CD4-positive, alpha-beta T cell (primary cell): ENCODE measurements around the gene NPAS3. TPM values are rescaled to one million over a fixed set of nuclear protein-coding genes. Genes with fewer than 3 reads are reported as not detected.

Source experiments
- ATAC-seq: fragments of 200-7000 bp; cut with Tn5 transposase; one replicate; pipeline ENCODE4 v1.10.0; 2022; ENCODE audit warnings: mild to moderate bottlenecking; ENCODE audit not compliant: poor library complexity
- CTCF ChIA-PET: fragments of 350-600 bp; sonication (Branson Sonifier 250); formaldehyde crosslinking; loops from one replicate; lab custom pipeline; 2021; ENCODE audit warnings: antibody characterized with exemption, inconsistent platforms; lab: Charles Lee
- POLR2A ChIA-PET: fragments of 350-600 bp; sonication (Branson Sonifier 250); formaldehyde crosslinking; loops from one replicate; lab custom pipeline; 2021; ENCODE audit warnings: antibody characterized with exemption, inconsistent platforms; lab: Charles Lee
- DNase-seq, 14 experiments: peaks; one replicate each; pipeline ENCODE4 v3.0.0-alpha.2; 2013 to 2020; ENCODE audit warnings: mixed read lengths in 2 of 14
- H3K27ac ChIP-seq, 2 donors: one replicate each; pipeline versions ENCODE4 v1.5.1 to v1.7.0; 2013; ENCODE audit warnings: low read length in 2 of 2, low read depth in 1 of 2, mild to moderate bottlenecking in 1 of 2
- H3K27me3 ChIP-seq, 2 experiments: 1 replicate in 1 of 2; 2 replicates in 1 of 2; pipeline versions ENCODE4 v1.6.1 to v1.7.0; 2013; ENCODE audit warnings: low read length in 2 of 2, control low read depth in 1 of 2, mild to moderate bottlenecking in 1 of 2, moderate library complexity in 1 of 2; ENCODE audit not compliant: insufficient read depth in 2 of 2, control insufficient read depth in 1 of 2
- H3K36me3 ChIP-seq: one replicate; pipeline ENCODE4 v1.6.1; 2013; ENCODE audit warnings: low read length, control low read depth; ENCODE audit not compliant: insufficient read depth
- H3K4me1 ChIP-seq: one replicate; pipeline ENCODE4 v1.6.1; 2013; ENCODE audit warnings: low read length, control low read depth; ENCODE audit not compliant: insufficient read depth
- H3K4me3 ChIP-seq: one replicate; pipeline ENCODE4 v1.5.1; 2013; ENCODE audit warnings: mild to moderate bottlenecking, low read length, moderate library complexity
- H3K9me3 ChIP-seq, 2 experiments: 1 replicate in 1 of 2; 2 replicates in 1 of 2; pipeline versions ENCODE4 v1.6.1 to v1.7.0; 2013; ENCODE audit warnings: low read length in 2 of 2, mild to moderate bottlenecking in 2 of 2, control low read depth in 1 of 2, moderate library complexity in 1 of 2; ENCODE audit not compliant: control insufficient read depth in 1 of 2, insufficient read depth in 1 of 2
- H3K27ac Mint-ChIP-seq: one replicate; pipeline ENCODE4 v1.8.0; 2020; ENCODE audit warnings: mixed read lengths
- H3K27me3 Mint-ChIP-seq: one replicate; pipeline ENCODE4 v1.8.0; 2021; ENCODE audit warnings: mixed read lengths
- H3K36me3 Mint-ChIP-seq: one replicate; pipeline ENCODE4 v1.8.0; 2021; ENCODE audit warnings: low read depth, mixed read lengths
- H3K4me1 Mint-ChIP-seq: one replicate; pipeline ENCODE4 v1.8.0; 2021; ENCODE audit warnings: low read depth, mixed read lengths
- H3K4me3 Mint-ChIP-seq: one replicate; pipeline ENCODE4 v1.8.0; 2020; ENCODE audit warnings: mild to moderate bottlenecking, mixed read lengths
- H3K9me3 Mint-ChIP-seq: one replicate; pipeline ENCODE4 v1.8.0; 2020; ENCODE audit warnings: mixed read lengths
- intact Hi-C, 2 experiments: fragments of 100-400 bp; cut with DNase I in 1 of 2; cut with micrococcal nuclease in 1 of 2; formaldehyde crosslinking; loops; one replicate each; pipeline versions ENCODE4 v1.15.1 to v1.9.0; 2023 to 2025; cut with DNase I, micrococcal nuclease
- total RNA-seq, 174 experiments: library from RNA in 2 of 174; stranded (reverse) in 2 of 174; gene quantifications; one replicate each; pipeline ENCODE4 v1.2.3 and lab custom pipeline; 2021 to 2026
- TF ChIP-seq, protein P1 (sequence below): fragments of 200-600 bp; IDR thresholded peaks from one replicate; pipeline ENCODE4 v1.8.0; 2022; ENCODE audit warnings: antibody characterized with exemption, mild to moderate bottlenecking

Gene NPAS3
- total RNA-seq, 2 experiments from 2014 or later = not detected

DNA sequence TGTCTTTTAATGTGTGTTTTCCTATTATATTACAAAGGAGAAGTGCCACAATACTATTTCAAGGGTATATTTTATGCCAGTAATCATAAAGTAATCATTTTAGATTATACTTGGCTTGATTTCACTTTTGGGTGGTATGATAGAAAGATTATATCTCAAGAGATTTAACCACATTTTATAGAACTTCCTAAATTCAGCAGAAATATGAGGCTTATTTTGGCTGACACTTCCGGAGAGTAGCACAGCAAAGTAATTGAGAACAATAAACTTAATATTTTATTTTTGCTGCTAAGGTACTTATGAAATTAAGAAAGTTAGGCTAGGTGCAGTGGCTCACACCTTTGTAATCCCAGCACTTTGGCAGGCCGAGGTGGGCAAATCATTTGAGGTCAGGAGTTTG is 319.1 kb downstream of the NPAS3 start:
- CTCF ChIA-PET = no interaction called here
- Mint-ChIP-seq H3K9me3 (peaks cover 2% of the 10 kb centered on the region), H3K36me3 (no peaks in the 10 kb centered on the region), H3K27ac (no peak overlapping the region), H3K27me3 (no peaks in the 10 kb centered on the region), H3K4me3 (no peak overlapping the region), H3K4me1 (no peaks in the 10 kb centered on the region)
- Histone ChIP-seq H3K27me3 (no peaks in the 10 kb centered on the region), H3K4me1 (no peaks in the 10 kb centered on the region), H3K4me3 (no peak overlapping the region), H3K27ac (no peak overlapping the region), H3K36me3 (no peaks in the 10 kb centered on the region), H3K9me3 (peaks cover 0 to 4% of the 10 kb centered on the region in 2 experiments)
- no peak for ATAC-seq
- no peak for DNase-seq
- intact Hi-C loops = no loop called here
- TF ChIP-seq, protein P1, sequence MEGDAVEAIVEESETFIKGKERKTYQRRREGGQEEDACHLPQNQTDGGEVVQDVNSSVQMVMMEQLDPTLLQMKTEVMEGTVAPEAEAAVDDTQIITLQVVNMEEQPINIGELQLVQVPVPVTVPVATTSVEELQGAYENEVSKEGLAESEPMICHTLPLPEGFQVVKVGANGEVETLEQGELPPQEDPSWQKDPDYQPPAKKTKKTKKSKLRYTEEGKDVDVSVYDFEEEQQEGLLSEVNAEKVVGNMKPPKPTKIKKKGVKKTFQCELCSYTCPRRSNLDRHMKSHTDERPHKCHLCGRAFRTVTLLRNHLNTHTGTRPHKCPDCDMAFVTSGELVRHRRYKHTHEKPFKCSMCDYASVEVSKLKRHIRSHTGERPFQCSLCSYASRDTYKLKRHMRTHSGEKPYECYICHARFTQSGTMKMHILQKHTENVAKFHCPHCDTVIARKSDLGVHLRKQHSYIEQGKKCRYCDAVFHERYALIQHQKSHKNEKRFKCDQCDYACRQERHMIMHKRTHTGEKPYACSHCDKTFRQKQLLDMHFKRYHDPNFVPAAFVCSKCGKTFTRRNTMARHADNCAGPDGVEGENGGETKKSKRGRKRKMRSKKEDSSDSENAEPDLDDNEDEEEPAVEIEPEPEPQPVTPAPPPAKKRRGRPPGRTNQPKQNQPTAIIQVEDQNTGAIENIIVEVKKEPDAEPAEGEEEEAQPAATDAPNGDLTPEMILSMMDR = no peak
- POLR2A ChIA-PET = no interaction called here

DNA sequence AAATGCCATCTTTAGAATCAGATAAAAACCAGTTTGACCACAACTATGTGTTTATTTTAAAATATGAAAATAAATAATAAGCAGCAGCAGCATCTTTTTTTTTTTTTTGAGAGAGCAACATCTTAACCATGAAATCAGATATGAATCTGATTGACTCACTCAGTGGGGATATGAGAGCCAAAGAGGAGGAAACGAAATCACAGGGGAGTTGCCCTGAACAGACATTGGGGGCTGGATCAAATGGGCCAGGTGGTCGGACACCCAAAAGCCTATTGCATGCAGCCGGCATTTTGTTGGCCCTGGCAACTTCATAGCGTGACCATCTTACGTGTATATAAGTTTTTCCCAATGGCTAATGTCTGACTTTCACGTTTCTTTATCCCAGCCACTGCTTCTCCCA is 321.1 kb downstream of the NPAS3 start:
- DNase-seq (no peak), ATAC-seq (no peak)
- no peaks in the 10 kb centered on the region for H3K27me3 ChIP-seq
- Mint-ChIP-seq H3K36me3 (no peaks in the 10 kb centered on the region), H3K27me3 (no peaks in the 10 kb centered on the region), H3K27ac (no peak overlapping the region), H3K4me3 (no peak overlapping the region), H3K4me1 (no peaks in the 10 kb centered on the region), H3K9me3 (peaks cover 2% of the 10 kb centered on the region)
- CTCF ChIA-PET = no interaction called here
- peaks cover 0 to 4% of the 10 kb centered on the region in 2 experiments for H3K9me3 ChIP-seq
- POLR2A ChIA-PET = no interaction called here
- intact Hi-C loops = no loop called here
- H3K36me3 ChIP-seq = no peaks in the 10 kb centered on the region
- TF ChIP-seq, protein P1 = no peak
- no peak overlapping the region for H3K27ac ChIP-seq
- H3K4me1 ChIP-seq = no peaks in the 10 kb centered on the region
- no peak overlapping the region for H3K4me3 ChIP-seq

DNA sequence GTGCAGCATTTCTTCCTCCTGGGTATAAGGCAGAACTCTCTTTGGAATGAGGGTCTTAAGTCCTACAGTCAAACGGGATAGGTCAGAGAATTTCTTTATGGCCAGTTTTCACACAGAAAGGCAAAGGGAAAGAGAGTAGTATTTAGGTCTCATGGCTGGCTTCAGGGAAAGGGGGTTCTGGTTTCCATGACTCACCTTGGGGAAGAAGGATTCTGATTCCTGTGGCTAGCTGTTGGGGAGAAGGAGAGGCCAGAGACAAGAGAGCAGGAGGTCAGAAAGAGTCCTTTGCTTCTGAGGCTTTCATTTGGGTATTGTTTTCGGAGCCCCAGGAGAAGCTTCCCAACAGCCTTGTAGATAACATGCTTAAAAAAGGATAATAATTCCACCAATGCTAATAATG is 332.5 kb downstream of the NPAS3 start:
- no peaks in the 10 kb centered on the region for H3K4me1 ChIP-seq
- no peaks in the 10 kb centered on the region for H3K9me3 ChIP-seq
- ATAC-seq (no peak), DNase-seq (no peak)
- Mint-ChIP-seq H3K4me3 (no peak overlapping the region), H3K4me1 (no peaks in the 10 kb centered on the region), H3K27ac (no peak overlapping the region), H3K27me3 (no peaks in the 10 kb centered on the region), H3K36me3 (no peaks in the 10 kb centered on the region), H3K9me3 (no peaks in the 10 kb centered on the region)
- intact Hi-C loops = no loop called here
- ChIA-PET POLR2A (interaction anchor here (0.5 kb wide), 1 partner anchor 194 kb away, joined by 3 read pairs; no protein-coding TSS in a partner anchor), CTCF (no interaction called here)
- no peak overlapping the region for H3K4me3 ChIP-seq
- no peak overlapping the region for H3K27ac ChIP-seq
- no peaks in the 10 kb centered on the region for H3K27me3 ChIP-seq
- no peaks in the 10 kb centered on the region for H3K36me3 ChIP-seq
- TF ChIP-seq, protein P1 = no peak
